MM.1S (cell line): ENCODE measurements around the gene SPRED3.

Experiments used
- EZH2 ChIP-seq: fragments of 300-600 bp; sonication (generic); optimal IDR thresholded peaks from 2 replicates; pipeline ENCODE3; 2017; ENCODE audit warnings: low read depth, mild to moderate bottlenecking, antibody characterized with exemption, low read length, mixed read lengths
- EZH2phosphoT487 ChIP-seq: fragments of 300-600 bp; sonication (generic); IDR thresholded peaks from 2 replicates; pipeline ENCODE4 v1.6.1; 2018; ENCODE audit warnings: antibody characterized with exemption, low read length
- TF ChIP-seq, protein P1 (sequence below): fragments of 300-600 bp; sonication (generic); IDR thresholded peaks from 2 replicates; pipeline ENCODE4 v1.5.1; 2016; ENCODE audit warnings: antibody characterized with exemption, low read length, mixed read lengths

DNA sequence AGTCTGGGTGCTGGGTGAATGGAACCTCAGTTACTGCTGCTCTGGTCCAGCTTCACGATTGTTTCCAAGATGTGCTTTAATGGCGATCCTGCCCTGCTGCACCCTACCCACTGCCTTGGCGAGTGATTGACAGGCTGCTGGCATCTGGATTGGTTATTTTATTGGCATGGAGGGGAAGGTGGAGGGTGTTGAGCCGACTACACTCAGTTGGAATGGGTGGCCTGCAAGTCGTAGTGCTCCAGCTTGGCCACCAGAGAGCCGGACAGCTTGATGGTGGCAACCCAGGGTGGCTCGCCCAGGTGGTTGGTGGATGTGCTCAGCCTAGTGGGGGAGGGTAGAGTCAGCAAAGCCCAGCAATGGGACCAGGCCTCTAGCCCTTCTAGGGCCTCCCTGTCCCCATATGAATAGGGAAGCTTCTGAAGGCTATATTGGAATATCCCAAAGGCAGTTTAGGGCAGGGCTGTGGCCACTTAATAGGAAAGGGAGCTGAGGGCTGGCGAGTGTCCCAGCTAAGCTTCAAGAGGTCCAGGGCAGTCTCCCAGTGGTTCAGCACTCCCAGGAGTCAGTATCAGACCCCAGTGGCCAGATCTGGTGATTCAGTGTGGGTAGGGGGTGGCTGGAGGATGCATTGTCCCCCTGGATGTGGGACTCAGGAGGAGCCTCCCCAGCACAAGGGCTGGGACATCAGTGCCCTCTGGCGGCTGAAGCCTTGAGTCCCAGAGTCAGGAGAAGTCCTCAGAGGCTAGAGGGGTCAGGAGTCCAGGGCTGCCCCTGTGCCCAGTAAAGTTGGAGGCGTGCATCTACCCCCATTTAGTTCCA, 4.1 kb upstream of the SPRED3 start:
- no peak for TF ChIP-seq EZH2
- TF ChIP-seq, protein P1, sequence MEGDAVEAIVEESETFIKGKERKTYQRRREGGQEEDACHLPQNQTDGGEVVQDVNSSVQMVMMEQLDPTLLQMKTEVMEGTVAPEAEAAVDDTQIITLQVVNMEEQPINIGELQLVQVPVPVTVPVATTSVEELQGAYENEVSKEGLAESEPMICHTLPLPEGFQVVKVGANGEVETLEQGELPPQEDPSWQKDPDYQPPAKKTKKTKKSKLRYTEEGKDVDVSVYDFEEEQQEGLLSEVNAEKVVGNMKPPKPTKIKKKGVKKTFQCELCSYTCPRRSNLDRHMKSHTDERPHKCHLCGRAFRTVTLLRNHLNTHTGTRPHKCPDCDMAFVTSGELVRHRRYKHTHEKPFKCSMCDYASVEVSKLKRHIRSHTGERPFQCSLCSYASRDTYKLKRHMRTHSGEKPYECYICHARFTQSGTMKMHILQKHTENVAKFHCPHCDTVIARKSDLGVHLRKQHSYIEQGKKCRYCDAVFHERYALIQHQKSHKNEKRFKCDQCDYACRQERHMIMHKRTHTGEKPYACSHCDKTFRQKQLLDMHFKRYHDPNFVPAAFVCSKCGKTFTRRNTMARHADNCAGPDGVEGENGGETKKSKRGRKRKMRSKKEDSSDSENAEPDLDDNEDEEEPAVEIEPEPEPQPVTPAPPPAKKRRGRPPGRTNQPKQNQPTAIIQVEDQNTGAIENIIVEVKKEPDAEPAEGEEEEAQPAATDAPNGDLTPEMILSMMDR, result no peak
- TF ChIP-seq EZH2phosphoT487, result no peak
